ENCODE measurements around the gene GNB1L.

The GNB1L gene, protein sequence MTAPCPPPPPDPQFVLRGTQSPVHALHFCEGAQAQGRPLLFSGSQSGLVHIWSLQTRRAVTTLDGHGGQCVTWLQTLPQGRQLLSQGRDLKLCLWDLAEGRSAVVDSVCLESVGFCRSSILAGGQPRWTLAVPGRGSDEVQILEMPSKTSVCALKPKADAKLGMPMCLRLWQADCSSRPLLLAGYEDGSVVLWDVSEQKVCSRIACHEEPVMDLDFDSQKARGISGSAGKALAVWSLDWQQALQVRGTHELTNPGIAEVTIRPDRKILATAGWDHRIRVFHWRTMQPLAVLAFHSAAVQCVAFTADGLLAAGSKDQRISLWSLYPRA

DNA sequence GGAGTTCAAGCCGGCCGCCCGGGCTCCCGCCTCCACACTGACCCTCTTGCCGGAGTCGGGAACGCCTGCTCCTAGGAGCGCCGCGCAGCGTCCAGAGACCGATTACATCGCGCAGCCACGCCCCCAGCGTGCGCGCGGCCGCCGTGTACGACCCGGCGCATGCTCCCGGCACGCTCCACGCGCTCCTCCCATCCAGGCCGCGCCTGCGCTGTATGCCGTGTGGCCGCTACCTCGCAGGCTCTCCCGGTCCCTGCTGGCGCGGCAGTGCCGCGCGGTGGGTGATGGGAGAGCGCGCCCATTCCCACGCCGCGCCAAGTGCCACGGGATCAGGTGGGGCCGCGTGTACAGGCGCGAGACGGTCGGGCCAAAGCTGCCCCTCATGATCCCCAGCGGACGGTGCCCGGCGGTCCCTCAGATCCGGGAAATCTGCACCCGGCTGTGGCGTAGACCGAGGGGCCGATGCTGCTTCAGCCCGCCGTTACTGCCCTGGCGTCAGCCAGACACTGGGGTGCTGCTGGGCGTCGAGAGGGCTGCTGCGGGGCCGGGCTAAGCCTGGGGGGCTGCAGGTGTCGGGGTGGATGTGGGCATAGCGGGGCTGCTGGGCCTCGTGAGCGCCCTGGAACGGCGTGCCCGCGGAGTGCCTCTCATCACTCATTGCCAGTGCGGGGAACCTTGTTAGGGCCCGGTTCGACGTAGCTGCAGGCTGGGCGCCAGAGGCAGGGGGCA is at the start of gene GNB1L, which contains the start of gene RTL10:
Gene GNB1L (minus strand): TSS at position 97 of the 726 bp plus-strand sequence. CDS start 33,519 bp downstream, outside the sequence.
Gene RTL10 (minus strand): TSS at position 97 of the 726 bp plus-strand sequence. CDS start 2,613 bp downstream, outside the sequence.
- peak; percentile 95 to 96 for DNase-seq

DNA sequence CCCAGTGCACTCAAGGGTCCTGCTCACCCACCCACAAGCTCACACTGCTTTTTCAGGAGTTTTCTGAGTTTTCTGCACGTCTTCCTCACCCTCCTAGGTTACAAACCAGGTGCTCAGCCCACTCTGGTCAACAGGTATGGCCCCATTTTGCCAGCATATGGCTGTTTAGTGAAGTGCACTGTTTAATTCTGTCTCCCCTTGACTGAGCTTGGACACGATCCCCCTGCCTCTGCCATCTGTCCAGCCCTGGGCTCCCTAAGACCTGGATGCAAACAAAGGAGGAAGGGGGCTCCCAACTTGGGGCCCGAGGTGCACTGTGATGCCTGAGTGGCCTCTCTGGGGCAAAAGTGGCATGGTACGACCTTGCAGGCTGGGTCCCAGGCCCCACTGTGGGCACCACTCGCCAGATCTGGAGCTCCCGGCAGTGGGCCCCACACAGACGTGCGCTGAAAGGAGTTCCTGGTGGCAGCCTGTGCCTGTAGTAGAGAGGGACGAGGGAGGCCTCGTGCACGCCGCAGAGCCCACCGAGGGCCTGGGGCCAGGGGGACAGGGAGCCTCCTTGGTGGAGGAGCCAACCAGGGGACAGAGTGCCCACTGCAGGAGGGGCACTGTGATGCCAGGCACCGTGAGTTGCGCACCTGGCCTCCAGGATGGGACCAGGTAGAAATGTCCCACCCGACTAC is 49.6 kb upstream of the GNB1L start:
- no peak for DNase-seq

DNA sequence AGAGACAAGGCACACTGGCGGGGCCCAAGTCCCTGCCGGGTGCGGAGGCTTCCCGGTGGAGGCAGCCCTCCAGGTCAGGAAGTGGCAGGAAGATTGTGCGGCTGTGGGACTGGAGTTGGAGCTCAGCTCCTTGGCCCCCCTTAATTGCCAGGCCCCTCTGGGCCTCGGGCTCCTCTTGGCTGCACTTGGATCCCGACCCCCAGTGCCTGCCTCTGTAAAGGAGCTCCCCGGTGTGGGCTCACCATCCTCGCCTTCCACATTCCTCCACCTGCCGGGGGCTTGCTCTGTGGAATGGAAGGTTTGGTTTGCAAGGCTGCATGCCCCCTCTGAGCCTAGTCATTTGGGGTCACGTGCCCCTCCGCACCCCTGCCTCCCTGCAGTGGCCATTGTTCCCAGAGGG is 48.8 kb upstream of the GNB1L start:
- DNase-seq = no peak

DNA sequence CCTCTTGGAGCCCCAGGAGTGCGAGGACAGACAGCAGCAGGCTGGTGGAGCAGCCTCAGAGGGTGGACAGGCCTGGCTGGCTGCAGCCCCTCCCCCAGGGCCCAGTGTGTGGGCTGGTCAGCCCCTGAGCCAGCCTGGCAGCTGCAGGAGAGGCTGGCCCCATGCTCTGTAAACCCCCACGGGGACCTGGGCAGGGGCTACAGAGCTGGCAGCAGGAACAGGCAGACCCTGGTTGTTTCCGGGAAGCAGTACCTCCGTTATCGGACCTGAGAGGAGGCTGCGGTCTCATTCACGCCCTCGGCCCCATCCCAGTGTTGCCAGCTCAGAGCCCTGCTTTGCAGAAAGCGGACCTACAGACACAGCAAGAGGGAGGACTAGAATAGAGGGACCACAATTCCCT is 48.4 kb upstream of the GNB1L start:
- no peak for DNase-seq

DNA sequence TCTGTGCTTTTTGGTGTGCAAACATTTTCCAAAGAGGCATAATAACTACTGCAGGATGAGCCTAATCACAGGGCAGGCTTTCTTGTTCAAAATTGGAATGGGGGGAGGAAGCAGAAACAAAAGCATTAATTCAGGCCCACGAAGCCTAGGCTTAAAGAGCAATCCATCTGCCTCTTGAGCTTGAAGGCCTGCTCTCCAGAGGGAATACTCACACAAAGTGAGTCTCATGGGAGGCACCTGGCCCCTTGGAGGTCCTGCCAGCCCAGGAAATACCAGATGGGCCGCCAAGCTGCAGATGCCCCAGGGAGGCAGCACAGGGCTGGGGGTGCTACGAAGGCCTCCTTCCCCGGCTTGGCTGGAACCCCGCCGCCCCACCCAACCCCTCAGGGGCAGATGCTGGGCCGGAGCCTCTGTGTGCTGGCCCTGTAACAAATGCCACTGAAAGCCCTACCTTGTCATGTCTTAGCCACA is 47.6 kb upstream of the GNB1L start:
- no peak for DNase-seq

DNA sequence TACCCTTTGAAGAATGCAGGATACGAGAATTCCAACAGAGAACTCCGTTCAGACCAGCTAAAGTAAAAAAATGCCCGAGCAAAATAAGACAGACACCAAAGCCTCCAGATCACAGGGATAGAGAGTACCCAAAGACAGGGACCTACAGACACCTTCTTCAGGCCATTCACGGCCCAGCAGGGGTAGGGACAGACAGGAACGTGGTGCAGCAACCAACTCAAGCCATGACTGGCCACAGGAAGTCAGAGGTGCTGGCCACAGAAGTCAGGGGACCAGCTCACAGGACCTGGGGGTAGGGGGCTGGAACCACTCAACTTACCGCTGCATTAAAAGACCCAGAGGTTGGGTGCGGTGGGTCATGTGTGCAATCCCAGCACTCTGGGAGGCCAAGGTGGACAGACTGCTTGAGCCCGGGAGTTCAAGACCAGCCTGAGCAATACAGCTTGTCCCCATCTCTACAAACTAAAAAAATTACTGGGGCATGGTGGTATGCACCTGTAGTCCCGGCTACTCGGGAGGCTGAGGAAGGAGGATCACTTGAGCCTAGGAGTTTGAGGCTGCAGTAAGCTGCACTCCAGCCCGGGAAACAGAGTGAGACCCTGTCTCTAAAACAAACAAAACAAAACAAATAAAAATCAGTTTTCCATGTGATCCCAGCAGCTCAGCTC is 47.0 kb upstream of the GNB1L start:
- DNase-seq = no peak

DNA sequence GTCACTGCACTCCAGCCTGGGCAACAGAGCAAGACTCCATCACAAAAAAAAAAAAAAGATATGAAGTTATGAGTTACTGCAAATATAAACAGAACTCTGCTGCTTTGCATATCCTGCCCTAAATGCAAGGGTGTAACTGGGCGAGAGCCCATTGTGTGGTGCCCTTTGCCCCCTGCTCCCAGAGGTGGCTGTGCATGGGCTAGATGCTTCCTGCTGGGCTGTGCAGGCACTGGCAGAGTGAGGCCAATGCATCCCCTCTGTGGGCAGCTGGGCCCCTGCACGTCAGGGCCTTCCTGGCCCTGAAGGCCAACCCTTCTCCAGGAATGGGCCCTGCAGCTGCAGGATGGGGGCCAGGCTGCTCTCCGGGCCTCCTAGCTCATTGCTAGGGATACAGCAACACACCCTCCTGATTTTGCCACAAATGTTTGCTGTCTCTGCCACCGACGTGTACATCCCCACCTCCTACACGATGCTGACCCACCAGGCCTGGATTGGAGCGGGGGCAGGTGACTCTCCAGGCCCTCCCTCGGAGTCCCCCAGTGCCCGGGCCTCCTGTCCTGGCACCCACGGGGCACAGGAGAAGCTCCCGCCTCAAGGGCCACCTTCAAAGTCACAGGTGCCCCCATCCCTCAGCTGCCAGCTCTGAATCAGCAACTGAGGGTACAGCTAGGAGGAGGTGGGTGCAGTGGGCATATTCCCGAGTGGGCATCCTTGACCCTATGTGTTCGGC is 46.2 kb upstream of the GNB1L start:
- DNase-seq = no peak

DNA sequence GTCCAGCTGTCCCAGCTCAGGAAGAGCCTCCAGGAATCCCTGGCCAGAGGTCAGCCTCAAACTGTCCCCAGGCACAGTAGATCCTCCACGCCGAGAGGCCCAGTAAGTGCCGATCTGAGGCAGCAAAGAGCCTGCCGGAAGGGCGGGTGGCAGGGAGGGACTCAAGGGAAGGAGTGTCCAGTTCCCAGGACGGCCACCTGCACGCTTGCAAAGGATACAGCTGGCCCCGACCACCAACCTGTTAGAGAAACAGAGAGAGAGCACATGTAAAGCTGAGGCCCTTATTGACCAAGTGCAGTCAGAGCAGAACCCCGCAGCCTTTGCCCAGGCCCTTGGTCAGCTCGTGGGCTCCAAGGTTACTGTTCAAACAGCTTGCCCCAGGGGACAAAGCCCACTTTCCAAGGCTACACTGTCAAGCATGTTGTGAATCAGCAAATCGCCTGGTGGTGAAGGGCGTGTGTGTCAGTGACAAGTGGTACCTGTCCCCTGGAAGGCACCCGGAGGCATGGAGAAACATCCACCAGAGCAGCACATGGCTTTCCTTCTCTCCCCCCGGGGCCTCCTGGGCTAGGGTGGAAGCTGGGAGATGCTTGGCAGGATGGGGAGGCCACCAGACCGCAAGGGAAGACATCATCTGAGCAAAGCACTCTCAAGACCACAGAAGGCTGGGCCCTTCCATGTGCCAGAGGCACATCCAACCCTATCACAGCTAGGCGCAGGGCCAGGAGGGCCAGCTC is 44.3 kb upstream of the GNB1L start:
- DNase-seq = no peak

DNA sequence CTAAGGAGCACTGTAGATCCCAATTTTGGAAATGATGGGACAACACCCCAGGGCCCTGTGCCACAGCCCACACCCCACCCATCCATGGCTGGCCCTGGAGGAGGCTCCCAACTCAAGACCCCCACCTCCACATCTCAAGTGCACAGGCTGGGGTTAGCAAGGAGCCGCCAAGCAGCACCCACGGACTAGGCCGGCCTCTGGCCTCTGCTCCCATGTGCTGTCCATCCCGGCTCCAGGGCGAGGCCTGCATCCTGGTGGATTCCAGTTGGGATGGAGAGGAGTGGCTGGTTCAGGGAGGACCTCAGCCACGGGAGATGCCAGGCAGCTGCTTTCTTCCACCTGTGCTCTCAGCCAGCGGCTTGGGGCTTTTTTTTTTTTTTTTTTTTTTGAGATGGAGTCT is 43.5 kb upstream of the GNB1L start:
- DNase-seq = no peak

DNA sequence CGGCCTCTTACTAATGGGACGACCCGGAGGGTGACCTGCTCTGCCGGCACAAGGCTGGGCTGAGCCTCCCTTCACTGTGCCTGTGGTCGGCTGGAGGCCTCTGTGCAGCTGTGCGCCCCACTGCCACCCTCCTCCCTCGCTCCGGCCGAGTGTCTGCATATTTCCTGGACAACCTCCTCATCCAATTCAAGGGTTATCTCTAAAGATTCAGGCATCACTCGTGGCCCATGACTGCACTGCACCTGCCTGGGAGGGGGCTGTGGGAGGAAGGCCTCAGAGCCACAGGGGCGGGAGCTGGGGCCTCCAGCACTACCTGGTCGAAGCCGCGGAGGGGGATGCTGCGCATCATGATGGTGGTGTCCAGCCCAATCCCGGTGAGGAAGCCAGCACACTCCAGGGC is 43.1 kb upstream of the GNB1L start:
- no peak for DNase-seq

DNA sequence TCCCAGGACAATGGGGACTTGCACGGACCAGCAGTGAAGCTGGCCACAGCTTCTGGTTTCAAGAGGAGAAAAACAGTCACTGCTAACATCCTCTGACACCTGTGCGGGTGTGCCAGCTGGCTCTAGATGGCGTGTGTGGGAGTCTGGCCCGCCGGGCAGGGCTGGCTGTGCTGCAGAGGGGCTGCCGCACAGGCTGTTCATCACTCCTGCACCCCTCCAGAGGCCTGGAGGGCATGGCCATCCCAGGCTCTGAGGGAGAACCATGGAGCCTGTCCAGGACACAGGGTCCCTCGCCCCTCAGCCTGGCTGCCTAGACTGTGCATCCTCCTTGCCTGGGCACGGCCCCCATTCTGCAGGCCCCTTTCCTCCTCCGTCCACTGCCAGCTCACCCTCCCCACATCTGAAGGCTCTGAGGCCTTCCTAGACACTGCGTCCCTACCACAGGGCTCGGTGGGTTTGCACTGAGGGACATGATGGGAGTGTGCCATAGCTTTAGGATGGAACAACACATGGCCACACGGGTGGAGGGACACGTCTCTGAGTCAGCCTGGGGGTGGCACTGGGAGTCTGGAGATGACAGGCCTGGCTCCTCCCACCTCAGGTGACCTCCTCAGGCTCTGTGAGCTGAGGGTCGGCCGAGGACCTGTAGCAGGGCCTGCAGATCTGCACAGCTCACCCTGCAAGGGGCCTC is 42.1 kb upstream of the GNB1L start:
- DNase-seq = no peak

DNA sequence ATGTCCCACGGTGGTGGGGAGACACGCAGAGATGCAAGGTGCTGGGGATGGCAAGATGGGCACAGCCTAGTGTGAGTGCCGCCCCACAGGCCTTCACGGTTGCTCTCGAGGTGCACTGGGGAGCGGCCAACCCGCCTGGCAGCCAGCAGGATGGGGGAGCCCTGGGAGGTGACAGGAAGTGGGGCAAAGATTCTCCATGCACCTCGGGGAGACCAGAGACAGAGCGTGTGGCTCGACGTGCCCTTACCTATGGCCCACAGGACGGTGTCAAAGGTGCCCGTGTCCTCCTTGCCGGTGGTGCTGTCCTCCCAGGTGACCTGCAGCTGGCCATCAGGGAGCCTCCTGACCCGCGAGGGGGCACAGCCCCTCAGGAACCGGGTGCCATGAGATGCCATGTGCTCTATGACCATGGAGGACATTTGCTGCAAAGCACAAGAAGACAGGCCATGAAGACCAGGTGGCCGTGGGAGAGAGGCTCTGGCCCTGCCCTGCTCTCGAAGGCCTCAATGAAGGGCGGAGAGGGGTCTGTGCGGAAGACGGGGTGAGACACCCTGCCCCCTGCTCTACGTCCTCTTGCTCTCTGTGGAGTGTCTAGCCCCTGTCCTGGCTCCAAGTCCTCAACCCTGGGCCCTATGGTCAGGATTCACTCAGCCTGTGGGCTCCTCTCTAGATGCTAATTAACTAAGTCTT is 40.6 kb upstream of the GNB1L start:
- no peak for DNase-seq

DNA sequence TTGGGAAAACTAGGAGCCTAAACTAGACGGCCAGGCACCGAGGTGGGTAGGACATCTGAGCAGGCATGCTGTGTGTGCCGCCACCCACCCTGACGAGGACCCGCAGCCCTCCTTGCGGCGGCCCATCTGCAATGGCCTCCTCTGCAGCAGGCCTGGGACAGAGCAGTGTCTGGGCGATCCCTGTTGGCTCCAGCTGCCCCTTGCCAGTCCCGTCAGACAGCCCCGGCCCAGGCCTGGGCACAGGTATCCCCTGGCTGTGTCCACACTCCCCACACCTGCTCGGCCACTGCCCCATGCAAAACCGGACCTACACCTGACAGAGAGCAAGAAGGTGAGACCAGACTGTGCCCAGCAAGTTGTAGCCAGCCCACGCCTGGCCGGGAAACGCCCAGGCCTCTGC is 38.7 kb upstream of the GNB1L start:
- DNase-seq = no peak

DNA sequence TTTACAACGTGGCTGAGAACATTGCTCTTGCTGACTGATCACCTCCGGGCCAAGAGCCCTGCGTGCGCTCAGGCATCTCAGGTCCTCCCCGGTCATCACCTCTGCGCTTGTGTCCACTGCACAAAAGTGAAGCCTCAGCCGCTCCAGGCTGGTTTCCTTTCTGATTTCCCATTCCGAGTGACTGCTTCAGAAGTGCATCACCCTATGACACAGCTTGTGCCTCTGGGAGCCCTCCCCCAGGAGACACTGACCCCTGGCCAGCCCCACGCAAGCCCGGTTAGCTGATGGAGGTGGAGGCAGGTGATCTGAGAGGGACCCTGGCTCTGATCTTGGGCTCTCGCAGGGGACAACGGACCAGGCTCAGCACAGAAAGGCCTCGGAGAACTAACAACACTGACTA is 38.3 kb upstream of the GNB1L start:
- no peak for DNase-seq

DNA sequence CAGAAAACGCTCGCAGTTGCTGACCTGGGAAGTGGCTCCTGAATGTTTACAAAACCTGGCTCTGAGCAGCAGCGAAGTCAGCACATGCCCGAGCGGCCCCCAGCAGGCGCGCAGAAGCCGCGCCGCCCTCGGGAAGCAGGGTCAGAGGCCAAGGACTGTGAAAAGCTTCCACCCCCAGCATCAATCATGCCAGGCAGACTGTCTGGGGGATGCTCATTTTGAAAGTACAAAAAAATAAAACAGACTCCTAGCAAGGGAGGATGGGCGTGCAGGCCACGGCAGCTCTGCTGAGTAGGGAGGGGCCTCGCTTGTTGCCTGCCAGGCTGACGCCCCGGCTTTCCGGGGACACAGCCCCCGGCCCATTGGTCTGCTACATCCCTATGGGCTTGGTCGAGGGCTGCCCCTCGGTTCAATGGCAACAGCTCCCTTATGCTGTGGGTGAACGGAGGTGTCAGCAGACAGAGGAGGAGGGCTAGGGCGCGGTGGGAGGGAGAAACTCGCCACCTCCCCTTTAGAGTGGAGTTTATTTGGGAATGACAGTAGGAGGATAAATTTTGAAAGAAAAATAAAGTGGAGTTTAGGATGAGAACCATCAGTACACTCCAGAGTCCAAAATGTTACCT is 37.7 kb upstream of the GNB1L start:
- peak; percentile 62 to 73 for DNase-seq

DNA sequence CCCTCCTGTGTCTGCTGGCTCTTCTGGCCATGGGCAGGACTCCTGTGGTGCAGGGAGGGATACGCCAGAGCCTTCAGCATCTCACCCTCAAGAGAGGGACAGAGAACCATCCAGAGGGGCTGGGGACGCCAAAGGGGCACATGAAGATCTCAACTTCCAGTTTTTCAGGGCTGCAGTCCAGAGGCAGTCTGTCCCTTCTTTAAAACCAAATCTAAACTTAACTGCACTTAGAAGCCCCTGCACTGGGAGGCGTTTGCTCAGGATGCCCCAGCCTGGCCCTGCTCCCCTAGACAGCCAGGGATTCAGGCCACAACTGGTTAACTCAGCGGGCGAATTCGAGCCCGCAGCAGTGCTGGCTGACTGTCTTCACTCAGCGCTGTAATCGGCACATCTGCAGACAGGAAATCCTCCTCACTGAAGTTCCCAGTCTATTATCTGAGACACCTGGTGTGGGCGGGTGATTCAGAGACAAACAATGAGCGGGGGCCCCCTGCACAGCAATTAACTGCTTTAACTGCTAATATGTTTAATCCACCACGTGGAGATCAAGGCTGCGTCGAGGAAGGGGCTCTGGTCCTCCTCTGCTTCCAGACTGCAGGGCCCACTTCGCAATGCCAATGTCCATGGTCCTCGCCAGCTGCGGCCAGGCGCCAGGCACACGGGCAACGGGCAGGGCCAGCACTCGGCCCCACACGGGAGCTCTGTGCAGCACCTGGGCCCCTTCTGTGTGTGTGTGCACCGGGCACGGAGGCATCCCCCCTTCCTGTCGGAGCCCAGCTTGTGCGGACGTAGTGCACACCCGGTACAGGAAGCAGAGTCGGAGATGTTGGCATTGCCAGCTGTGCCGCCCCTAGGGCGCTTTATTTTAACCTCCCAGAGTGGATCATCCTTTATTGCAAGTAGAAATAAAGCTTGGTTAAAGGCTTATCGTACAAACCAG is 36.9 kb upstream of the GNB1L start:
- DNase-seq = peak; percentile 79 to 87

DNA sequence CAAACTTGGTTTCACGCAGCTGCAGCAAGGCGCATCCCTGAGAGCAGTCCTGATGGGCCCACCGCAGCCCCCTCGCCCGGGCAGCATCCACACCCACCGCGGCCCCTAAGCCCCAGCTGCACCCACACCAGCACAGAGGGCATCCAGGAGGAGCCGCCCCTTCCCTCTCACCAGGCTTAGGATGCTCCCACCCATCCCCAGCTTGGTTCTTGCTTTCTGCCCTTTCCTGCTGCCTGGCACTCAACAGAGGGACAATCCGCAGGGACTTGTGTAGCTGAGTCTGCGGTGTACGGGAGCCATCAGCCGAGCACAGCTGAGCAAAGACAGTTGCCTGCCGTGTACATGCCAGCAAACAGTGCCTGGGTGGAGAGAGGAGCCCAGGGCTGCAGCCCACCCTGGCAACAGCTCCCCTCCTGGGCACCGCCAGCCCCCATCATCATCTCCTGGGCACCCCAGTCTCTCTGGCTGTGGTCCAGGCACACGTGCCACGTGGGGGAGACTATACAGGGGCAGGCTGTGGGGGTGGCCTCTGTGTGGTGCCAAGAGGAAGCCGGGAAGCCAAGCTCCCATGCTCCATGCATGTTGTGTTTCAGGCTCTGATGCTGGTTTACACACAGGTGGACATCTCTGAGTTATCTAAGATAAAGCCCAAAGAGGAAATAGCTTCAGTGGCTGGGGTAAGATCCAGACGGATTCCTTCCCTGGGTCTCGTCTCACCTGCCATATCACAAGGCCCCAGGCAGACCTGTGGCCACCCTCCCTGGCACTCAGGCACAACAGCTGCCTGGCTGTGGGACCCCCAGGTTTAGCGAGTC is 36.0 kb upstream of the GNB1L start:
- no peak for DNase-seq

DNA sequence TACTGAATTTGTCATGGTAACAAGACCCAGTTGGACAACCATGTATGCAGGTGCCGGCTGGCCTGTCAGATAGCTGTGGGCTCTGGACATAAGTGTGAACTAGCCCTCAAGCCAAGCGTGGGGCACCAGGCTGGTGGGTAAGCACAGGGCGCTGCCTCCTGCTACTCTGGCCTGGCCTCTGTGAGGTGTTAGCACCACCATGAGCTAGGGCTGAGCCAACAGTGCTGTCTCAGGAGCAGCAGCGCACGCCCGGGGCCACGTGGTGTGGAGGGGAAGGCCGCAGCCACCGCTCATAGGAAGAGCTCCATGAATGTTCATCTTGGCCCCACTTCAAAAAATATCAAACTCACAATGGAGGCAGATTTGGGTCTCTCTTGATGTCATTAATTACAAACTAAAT is 35.3 kb upstream of the GNB1L start:
- peak; percentile 42 to 46 for DNase-seq
